ENCODE data around the gene KRT2.

Gene KRT2

DNA sequence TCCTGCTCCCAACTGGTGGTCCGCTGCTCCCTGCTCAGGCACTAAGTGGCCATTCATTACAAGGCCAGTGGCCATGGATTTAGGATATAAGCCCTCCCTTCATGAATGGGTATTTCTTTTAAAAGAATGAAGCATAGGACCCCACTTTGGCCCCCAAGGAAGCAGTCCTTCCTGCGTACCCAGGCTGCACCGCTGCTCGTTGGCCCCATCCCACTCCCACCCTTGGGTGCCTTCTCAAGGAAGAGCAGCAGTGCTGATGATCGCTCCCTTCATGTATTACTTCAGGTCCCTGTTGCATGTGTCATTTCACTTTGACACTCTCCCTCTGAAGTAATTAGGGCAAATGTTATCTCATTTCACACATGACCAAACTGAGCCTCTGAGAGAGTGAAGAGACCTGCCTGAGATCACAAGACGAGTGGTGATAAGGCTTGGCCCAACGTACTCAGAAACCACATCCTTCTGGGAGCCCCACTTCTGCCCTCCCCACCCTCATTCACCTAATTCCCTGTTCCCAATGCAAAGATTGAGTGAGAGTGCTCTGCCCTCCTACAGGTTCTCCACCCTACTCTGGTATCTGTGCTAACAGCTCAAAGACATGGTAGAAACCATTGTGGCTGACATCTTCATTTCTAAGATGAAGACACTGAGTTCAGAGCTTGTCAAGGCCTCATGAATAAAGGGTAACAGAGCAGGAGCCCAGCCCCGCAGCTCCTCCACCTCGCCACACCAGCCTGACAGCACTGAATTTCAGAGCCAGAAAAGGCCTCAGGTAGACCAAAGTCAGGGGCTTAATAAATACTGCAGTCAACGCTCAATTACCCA is 10.3 kb upstream of the KRT2 start:
- no peak for DNase-seq

DNA sequence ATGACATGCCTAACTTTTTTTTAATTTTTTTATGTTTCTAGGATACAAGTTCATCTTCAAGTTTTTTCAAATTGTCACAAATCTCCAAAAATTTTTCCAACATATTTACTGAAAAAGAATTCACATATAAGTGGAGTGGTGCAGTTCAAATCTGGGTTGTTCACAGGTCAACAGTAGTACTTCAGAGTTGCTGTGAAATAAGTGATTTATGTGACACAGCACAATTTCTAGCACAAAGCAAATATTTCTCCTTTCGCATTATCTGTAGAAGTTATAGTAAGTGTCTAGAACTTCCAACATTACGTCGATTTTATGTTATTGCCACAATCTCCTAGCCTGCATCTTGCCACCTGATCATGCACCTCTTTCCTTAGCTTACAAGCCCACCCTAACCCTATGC is 9.7 kb upstream of the KRT2 start:
- DNase-seq, result no peak

DNA sequence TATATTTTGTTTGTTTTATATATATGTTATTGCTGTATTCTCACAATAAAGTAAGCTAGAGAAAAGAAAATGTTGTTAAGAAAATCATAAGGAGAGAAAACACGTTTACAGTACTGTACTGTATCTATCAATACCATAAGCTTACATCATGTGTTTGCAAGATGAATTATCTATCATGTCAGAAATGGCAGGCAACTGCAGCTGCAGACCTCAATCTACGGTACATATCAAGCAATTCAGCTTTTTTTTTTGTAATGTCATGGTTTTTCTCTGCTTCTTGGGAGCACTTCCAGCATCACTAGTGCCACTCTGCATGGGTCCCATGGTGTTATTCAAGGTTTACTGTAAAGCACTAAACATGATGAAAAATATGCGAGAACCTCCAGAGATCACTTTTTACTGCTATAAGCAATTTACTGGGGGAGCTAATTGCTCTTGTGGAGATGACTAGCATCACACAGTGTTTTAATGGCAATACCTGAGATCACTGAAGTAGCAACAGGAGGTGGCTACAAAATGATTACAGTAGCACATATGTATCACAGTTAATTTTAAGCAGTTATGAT is 9.0 kb upstream of the KRT2 start:
- DNase-seq, result no peak

DNA sequence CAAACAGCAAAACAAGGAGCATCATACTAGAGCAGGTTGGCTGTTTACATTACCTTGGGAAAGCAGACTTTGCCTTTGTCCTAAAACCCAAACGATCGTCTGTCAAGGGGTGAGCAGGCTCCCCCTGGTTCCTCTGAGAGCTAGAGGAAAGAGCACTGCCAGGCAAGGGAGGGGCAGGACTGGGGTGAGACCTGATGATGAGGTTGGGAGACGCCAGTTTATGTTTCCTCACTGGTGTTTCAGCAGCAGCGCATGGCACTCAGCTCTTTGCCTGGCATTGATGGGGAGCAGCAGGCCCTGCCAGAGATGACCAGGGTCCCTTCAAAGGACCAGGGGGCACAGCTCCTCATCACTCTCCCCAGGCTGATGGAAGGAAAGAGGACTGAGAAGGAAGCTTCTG is 7.9 kb upstream of the KRT2 start:
- DNase-seq, result no peak

DNA sequence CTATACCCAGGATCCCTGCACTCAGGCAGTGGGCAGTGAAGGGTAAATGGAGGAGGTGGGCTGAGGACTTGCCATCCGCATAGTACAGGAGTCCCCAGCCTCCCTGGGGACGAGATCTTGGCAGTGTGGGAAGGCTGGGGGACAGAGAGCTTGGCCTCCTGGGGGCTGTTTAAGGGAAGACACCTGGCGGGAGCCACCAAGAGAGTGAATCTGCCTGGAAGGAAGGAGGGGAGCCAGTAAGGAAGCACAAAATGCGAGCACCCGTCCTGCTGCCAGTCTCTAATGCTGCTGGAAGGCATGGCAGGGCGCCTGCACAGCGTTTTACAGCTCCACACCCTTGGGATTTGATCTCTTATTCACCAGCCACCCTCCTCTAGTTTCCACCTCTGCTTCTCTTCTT is 7.4 kb upstream of the KRT2 start:
- no peak for DNase-seq

DNA sequence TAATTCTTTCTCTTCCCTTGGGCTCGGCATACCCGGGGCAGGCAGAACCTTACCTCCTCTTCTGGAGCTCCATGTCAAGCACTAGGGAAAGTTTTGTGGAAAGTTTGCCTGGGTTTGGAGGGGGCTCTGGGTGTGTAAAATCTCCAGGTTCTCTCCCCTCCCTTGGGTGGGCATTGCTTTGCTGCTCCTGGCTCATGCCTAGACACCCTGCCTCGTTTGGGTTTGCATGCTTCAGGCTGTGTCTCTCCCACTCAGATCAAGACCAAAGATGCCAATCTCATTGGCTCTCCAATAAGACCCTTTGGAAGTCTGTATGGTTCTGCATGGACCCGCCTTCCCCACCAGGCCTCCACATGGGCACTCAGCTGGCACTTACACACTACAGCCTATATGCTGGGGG is 6.2 kb upstream of the KRT2 start:
- DNase-seq, result no peak

DNA sequence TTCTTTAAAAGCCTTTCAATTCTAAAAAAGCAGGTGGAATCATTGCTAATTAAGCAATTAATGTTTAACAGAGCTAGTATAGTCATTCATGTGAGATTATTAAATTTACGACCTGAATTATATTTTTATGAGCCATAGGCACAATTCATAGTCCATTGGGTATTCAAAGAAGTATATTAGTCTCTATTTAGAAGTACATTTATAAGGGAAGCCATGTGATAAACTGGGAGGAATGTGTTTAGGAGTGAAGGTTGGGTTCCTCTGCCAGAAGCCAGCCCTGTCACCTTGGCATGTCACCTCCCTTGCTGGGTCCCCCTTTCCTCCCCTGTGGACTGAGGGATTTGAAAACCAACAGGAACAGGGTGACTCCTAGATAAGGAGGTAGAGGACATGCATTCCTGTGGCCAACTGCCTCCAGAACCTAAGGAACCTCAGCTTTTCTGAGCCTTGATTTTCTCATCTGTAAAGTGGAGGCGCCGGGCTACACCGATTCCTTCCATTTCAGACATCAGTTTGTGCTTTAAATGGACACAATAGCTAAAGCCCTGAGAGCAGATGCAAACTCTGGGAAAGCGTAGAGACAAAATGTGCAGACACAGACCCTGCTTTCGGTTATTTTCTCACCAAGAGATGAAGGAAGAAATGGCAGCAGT is 5.4 kb upstream of the KRT2 start:
- no peak for DNase-seq

DNA sequence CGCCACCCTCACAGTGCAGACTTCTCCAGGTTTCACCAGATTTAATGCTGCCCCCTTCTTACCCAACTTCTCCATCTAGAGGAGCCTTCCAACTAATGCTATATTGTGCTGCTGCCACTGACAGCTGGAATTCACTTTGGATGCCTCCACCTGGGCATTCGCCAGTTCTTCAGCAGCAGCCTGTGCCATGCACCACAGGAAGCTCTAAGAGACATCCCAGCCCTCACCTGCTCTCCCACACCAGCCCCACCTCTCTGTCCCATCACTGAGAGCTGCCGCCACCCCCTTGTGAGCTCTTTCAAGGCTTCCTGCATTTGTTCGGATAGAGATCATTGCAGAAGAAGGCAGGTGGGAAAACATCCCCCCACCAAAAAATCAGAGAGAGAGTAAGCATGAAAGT is 4.6 kb upstream of the KRT2 start:
- DNase-seq, result no peak

DNA sequence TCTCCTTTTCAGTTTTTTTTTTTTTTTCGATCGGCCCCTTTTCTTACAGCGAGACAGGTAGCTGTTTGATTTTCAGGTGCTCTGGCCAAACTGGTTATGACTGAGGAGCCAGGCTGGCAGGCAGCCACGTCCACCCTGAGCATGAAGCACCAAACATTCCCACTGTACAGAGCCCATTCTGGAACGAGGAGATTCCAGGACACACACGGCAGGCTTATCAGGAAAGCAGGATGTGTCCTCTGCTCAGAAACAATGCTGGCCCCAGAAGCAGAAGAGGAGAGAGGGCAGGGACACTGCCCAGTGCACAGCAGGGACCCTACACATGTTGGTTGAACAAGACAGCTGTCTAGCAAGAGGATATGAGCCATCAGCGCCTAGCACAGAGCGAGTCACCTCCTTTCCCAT is 3.7 kb upstream of the KRT2 start:
- DNase-seq, result no peak

DNA sequence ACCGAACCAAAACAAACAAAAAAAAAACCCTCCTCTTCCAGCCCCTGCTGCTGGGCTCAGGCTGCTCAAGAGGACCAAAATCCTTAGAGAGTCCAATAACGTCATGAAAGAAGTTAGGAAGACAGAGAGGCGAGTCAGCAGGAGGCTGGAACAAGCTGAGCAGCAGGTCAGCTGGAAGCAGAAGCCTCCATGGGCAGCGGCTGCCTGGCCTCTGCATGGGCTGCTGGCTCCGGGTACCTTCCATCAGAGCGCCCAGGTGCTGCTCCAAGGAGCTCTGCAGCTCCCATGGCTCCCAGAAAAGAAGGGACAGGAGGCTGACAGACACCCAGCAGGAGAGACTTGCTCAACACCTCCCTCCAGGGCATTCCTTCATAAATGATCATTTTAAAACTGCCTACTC is 3.2 kb upstream of the KRT2 start:
- no peak for DNase-seq

DNA sequence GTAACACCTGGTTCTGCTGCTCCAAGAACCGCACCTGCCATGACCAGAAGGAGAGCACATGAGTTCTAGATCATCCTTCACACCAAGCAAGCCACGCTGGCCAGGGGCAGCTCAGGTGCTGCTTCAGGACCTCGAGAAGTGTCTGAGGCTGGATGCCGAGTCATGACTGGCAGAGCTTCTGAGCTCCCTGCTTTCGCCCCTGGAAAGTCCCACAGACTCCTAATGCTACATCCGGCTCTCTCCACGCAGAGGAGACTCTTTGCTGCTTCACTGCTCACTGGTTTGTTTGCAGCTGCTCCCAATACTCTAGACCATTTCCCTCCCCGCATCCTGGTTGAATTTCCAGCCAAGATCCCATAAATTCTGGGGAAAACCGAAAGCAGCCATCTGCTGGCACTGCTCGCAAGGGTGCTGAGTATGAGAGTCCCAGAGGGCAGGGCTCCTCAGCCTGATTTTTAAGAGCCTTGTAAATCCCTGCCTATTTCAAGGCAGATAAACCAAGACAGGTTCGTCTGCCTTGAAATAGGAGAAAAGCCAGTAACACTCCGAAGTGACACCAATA is 1.4 kb downstream of the KRT2 start:
- DNase-seq, result no peak

DNA sequence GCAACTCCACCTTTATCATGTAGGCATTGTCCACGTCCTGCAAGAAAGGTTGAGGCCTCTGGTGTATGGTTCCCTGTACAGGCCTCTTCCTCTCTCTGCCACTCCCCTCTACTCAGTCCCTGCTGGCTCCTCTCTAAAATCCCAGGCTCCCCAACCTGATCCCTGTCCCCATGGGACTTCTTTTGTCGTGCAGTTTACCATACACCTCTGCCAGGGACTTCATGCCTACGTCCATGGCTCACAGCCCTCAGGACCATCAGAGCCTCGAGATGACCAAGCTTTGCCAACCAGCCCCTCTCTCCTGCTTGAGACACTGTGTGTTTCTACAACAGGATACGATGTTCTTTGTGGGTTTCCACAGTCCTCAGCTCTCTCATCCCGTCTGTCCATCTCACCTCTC is 2.9 kb downstream of the KRT2 start:
- DNase-seq, result no peak

DNA sequence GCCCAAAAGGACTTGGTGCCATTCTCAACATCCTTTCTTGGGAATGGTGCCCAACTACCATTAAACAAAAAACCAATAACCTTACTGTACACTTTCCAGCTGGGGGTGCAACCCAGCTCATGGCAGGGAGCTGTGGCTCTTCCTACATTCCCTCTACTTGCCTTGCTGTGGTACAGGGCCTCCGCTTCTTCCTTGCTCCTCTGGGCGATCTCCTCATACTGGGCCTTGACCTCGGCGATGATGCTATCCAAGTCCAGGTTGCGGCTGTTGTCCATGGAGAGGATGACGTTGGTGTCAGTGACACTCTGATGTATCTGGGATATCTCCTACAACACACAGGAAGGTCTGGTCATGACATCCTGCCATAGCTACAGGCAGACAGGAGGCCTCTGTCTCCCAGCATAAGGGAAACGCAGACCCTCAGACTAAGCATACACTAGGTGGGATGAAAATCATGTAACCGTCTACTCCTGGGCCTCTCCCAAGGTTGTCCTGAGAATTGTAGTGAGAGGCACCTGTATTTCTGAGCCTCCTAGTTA is 3.9 kb downstream of the KRT2 start:
- DNase-seq, result no peak

DNA sequence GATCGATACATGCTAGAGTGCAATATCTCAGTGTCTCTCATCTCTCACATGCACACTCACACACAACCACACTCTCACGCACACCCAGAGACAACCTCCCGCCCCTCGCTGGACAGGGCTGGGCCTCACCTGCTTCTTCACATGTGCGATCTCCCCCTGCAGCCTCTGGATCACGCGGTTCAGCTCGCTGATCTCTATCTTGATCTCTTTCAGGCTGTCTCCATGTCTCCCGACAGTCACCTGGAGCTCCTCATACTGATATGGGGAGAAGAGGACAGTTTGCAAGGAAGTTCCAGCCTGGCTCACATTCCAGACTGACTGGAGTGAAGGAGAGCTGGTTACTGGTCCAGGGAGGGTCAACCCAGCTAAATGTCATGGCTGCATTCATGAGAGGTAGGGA is 4.4 kb downstream of the KRT2 start:
- DNase-seq, result no peak

DNA sequence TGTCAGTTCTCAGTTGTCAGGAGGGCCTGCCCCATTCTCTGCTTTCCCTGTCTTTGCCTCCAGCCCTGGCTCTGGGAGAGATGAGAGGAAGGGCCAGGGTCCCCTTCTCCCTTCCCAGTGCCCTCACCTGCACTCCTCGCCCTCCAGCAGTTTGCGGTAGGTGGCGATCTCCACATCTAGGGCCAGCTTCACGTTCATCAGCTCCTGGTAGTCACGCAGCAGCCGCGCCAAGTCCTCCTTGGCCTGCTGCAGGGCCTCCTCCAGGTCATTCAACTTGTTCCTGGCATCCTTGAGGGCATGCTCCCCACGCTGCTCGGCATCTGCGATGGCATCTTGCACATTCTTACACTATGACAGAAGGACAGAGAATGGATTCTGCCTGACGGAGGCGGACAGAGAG is 5.4 kb downstream of the KRT2 start:
- DNase-seq, result no peak

DNA sequence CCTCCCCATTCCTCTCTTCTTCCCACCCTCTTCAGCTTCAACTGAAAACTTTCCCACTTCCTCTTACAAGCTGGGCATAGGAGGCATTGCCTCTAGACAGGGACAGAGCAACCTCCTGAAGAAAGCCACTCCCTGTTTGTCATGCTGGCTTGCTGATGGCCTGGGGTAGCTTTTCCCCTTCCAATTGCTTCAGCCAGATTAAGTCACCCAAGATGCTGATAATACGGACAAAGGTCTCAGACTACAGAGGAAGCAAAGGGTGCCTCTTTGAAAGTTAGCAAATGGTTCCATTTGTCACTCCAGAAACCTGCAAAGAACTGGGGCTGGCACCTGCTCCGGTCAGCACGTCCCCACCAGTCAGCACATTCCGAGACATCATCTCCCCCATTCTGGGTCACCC is 6.0 kb downstream of the KRT2 start:
- no peak for DNase-seq

DNA sequence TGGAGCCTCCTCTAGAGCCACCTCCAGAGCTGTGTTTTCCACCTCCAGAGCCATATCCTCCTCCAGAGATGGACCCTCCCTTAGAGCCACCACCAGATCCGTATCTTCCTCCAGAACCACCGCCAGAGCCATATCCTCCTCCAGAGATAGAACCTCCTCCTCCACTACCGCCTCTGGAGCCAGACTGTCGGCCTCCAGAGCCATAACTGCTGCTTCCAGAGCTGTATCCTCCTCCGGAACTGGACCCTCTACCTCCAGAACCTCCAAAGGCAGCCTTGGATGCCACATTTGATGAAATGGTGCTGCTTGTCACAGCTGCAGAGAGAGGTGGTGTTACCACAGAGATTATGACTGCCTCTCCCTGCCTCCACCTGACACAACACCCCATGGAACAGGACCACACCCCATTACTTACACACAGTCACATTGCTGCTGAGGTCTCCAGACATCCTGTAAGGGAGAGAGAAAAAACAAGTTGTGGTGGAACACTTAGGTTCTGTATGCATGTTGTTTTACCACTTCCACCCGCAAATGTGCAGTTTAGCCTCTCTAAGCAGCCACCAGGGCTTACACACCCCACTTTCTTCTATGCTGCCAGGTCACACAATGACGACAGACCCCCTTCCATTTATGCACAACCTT is 6.8 kb downstream of the KRT2 start:
- peak; percentile 34 for DNase-seq

DNA sequence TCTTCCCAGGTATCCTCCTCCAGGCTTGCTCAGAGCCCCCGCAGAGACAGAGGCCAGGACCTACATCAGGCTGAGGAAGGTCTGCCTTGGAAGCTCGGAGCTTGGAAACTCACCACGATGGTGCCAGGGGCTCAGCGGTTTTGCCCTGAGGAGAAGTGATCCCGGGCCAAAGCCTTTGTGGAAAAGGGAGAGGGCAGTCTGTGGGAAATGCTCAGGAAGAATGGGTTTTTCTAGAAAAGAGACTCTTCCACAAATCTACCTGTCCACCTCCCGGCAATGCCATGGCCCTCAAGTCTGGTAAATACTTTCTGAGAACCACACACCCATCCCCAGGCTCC is 8.0 kb downstream of the KRT2 start:
- DNase-seq, result no peak

DNA sequence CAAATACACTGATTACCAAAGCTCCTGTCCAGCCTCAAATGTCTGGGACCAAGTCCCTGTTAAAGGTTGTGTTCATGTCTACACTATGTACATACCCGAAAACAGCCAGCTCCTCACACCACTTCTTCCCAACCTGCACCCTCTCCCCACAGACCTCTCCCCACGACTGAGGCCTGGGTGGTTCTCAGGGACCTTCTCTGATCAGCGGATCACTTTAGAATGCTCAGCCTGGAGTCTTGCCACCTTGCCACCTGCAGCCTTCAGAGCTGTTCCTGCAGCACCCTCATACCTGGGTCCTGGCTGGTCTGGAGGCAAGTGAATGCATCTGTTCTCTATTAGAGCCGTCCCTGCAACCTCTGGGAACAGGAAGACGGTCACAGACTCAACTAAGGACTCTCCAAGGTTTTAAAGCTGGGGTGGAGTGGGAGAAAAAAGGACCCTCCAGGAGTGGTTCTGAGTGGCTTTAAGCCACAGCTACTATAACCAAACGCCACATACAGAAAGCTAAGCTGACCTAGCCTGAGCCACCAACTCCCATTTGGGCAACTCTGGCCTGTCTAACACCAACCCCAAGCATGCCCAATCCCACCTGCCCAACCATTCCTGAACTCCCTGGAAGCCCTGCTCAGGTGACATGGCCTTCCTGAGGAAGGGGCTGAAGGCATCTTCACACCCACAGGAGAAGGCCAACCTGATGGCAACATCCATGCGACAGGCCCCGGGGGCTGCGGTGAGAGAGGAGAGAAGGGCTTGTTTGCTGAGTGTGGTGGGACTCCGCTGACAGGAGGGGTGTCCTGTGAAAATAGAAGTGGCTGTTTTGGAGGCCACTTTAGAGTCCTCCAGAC is 8.6 kb downstream of the KRT2 start:
- no peak for DNase-seq

DNA sequence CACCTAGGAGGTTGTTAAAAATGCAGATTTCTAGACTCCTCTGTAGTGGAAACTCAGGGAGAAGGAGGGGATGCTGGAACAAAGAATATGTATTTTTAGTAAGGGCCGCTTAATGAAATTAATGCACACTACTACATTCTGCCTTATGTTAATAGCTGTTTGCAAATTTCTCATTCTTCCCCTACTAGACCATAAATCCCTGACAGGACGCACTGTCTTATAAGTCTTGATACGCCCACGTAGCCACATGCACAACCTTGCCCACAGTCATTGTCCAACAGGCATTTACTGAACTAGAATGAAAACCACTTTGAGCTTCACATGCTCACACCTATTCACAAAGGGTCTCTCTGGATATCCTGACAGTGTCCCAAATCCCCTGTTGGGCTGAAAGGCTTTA is 10.5 kb downstream of the KRT2 start:
- no peak for DNase-seq

DNA sequence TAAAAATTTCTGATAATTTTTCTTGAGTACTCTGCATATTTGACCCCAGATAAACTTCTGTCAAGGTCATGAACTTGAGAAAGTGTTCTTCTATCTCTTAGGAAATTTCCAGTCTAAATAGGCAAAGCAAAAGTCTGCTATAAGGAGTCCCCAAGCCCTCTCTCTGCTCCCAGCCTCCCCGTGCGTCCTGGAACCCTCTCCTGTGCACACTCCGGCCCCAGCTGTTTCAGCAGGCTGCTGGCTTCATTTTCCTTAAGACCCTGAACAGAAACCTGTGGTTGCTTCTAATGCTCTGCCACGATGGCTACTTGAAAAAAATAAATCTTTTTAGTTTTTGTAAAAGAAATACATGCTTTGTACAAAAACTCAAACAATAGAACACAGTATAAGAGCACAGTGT is 14.7 kb downstream of the KRT2 start:
- DNase-seq, result no peak

DNA sequence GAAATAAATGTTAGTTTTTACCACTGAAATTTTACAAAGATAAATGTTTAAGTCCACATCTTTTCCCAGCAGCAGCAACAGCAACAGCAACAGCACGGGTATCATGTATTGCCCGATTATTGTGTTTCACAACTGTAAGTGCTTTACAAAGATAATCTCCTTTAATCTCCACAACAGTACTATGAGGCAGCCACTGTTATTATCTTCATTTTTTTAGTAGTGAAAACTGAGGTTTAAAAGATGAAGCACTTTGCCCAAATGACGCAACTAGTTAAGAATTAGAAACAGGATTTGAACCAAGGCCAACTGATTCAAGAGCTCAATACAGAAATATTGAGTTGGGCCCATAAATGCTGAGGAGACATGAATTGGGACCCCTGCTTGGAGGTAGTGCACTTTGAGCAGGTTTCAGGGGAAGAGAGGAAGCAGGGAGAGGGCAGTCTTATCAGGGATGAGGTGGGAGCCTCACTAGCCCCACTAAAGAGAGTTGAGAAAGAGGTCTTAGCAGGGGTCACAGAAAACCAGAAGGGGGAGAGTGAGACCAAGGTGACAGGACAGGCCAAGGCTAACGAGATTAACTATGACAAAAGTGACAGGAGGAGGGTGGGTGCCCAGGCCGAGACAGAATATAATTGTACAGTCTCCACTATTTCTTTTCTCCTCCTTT is 15.3 kb downstream of the KRT2 start:
- DNase-seq, result no peak

Data from activated effector memory CD4-positive, alpha-beta T cell treated with Interleukin-2 at 50 U/mL for 16 hours (primary cell).